ENCODE data around the gene SORCS2. TPM values are rescaled to one million over a fixed set of nuclear protein-coding genes. Genes with fewer than 3 reads are reported as not detected.

Gene SORCS2
- polyA plus RNA-seq, 1 donor, result 8.5 TPM

DNA sequence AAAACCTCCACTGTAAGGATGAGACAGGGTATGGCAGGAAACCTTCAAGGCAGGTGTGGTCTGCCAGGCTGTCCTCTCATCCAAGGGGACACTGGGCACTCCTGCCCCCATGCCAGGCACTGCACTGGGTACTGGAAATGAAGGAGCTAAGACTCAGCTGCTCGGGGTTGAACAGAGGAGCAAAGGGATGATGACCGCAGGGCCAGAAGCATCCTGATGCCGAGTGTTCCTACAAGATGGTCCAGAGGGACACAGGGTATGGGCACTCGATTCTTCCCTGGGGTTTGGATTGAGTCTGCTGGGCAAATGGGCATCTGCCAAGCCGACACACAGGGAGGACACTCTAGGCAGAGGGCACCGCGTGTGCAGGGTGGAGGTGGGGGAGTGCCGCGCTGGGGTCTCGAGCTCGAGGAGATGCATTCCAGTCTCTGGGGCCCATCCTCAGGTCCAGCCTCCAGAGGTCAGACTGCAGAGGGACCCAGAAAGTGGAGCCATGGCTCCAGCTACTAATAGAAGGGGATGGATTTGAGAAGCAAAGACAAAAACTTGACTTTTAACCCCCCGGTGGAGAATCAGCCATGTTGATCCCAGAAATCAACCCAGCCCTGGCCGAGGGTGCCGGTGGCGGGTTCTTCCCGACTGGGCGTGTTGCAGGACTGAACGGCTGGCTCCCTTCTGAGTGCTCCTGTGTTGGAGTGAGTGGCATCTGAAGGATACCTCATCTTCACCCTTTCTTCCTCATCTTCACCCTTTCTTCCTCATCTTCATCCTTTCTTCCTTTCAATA lies 500.3 kb downstream of the SORCS2 start:
- DNase-seq, result no peak

DNA sequence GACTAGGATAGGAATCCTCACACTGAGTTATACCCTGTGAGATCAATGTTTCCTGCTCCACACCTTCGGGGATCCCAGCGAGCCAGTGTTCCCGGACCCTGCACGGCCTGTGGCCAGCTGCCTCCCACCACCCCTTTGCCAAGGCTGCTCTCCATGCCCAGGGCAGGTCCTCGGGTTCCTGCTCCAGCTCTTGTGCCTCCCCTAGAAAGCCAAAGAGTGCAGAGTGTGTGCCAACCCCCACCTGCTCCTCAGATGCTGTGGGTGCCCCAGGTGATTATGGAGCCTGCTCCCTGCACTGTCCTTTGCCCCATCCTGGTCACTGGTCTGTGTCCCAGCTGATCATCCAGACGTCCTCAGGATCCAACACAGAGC lies 500.9 kb downstream of the SORCS2 start:
- DNase-seq, result no peak

DNA sequence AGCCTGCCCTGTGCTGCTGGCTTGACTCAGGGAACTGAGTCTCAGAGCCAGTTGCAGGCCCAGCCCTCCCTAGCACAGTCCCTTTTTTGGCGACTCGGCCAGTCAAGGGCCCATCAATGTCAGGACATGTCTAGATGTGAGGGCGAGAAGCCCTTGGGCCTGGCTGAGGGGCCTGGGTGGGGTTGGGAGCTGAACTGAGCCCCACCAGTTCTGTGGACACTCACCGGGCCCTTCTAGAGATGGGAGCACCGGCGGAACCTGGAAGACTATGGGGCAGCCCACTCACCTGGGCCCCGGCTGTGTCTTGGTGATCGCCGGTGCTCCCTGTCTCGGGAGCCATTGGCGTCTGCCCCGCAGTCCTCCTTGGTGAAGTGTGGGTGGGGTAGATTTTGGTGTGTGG lies 501.4 kb downstream of the SORCS2 start:
- DNase-seq, result no peak

DNA sequence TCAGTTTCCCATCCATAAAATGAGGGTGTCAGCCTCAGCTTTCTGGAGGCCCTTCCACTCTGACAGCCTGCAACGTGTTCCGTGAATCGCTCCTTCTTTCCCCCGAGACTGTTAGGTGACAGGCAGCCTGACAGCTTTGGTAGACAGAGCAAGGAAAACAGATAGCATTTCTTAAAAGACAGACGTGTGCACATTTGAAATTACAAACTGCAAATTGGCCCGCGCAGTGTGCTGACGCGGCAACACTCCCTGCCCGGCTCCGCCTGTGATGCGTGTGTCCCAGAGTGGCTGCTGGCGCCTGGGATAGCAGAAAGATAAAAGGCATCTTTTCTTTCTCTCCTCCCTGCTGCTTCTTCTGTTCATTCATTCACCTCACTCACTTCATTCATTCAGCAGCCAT lies 502.0 kb downstream of the SORCS2 start:
- DNase-seq, result no peak

DNA sequence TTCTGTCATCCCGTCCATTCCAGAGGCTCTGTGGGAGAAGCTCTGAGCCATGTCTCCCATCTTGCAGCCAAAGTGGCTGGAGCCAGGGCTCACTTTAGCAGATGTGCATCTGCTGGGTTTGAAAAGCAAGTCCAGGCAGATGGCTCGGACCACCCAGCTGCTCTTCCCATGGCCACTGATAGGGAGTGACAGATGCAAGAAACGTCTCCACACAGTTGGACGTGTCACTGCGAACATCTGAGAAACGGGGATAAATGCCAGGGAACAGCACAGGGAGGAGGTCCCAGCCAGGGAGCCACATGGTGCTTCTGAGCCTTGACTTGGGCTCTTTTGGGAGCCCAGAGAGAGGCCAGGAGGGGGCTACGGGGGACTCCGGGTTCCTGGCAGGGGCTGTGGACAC lies 505.0 kb downstream of the SORCS2 start:
- no peak for DNase-seq

DNA sequence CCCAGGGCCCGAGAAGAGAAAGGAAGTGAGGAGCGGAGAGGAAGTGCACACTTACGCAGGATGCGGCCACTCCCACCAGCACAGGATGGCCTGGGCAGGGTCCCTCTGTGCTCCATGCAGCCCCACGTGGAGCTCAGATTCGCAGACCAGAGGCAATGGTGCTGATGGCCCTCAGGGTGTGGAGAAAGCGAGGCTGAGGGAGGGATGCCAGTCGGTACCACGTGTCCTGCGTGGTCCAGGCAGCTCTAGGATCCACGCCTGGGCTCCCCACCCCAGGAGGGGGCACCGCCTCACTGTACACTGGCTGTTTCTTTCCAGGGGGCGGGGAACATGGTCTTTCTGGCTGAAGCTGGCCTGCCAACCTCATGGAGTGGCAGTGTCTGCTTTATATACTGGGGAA lies 505.5 kb downstream of the SORCS2 start:
- no peak for DNase-seq

DNA sequence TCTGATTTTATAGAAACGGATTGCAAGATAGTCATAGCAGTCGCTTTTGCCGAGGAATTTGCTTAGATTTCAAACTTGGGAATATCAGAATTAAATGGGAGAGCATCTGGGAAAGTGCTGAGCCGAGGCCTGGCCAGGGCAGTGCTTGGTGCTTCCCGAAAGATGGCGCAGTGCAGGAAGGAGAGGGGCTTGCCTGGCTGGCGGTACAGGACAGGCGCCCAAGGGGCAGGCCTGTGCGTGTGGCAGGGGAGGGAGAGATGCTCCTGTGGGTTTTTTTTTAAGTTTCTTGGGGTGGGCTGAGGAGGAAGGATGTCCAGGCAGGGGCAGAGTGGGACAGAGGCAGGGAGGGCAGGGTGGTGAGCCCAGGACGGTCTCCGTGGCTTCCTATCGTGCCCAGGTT lies 506.2 kb downstream of the SORCS2 start:
- DNase-seq, result no peak

DNA sequence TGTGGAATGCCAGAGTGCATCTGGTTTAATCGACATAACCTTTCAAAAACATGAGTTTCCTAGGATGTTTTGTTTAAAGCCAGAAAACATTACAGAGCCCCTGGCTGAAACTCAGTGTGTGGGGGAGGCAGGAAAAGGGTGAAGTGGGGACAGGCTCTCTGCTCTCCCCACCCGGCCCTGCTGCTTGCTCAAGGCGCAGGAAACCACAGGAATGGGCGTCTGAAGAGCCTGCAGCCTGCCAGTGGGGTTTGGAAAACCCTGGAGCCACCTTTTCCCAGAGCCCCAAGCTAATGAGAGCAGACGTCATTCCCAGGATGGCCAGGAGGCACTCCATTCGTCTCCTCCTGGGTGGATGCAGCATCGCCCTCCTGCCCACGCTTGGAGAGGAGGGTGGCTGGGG lies 506.7 kb downstream of the SORCS2 start:
- DNase-seq, result no peak

DNA sequence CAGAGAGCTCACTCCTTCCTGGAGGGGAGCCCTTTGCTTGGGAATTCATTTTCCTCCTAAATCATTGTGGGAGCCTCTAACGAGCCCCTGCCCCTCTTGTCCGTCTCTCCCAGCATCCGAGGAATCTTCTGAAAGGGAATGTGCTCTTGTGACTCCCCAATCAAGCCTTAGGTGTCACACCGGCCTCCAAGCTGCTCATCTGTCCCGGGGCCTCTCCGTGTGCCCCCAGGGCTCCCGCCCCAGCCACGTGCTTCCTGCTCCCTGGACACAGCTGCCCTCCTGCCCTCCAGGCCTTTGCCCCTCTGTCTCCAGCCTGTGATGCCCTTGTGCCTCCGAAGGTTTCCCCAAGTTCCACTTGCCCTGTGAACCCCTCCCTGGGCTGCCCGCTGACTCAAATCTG lies 507.5 kb downstream of the SORCS2 start:
- no peak for DNase-seq

DNA sequence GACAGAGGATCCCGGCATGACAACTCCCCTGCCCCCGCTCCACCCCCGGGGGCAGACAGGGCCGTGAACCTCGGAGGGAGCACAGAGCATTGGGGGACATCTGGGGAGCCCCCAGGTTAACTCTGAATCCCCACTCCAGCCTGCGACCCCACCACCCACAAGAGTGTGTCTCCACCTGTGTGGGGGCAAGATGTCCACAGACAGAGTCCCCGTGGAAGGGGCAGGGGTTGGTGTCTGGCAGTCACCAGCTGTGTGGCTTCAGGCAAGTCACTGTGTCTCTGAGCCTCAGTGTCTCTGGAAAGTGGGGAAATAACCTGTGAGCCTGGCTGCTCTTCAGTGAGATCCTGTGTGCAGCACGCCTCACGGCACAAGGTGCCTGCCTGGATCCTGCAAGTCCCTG lies 508.3 kb downstream of the SORCS2 start:
- DNase-seq, result no peak

DNA sequence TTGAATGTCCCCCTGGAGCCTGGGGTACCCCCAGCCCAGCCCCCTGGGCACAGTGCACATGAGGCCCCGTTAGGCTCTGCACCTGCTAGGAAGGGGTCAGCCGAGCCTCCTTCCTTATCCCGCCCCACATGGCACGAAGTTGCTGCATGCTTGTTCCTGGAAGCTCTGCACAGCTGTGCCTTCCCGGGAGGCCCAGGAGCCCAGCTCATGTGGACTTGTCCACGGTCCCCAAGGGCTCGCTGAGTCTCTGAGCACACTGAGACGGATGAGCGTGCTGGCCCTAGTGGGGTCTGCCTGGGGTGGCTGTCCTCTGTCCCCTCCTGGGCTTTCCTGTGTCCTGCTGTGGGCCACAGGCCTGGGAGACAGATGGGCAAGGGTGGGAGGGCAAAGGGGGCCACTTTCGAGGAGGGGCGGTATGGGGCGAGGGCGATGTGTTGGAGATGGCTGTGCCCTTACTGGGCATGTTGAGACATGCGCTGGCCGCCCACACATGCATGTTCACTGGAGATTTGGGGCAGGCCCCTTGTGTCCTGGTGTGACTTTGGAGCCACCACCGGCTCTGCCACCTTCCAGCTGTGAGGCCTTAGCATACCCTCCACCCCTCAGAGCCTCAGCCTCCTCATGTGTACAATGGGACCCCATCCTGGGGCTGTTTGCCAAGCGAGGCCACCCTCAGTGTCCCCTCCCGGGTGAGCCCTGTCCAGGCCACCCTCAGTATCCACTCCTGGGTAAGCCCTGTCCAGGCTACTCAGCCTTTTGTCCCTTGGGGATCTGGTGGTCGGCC lies 509.7 kb downstream of the SORCS2 start:
- DNase-seq, result no peak

DNA sequence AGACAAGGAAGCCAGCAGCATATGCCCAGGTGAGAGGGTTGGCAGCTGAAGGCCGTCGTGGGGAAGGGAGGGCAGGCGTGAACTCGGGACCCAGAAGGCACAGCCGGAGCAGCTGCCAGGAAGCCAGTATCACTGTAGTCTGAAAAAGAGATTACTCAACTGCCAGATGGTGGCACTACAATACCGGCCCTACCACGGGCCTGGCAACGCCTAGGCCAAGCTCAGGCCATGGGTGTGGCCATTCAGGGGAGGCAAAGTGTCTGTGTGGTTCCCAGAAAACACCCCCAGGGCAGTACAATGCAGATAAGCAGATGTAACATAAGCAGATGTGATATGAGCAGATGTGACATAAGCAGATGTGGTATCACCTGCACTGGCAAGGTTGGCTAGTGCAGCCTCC lies 511.4 kb downstream of the SORCS2 start:
- no peak for DNase-seq

DNA sequence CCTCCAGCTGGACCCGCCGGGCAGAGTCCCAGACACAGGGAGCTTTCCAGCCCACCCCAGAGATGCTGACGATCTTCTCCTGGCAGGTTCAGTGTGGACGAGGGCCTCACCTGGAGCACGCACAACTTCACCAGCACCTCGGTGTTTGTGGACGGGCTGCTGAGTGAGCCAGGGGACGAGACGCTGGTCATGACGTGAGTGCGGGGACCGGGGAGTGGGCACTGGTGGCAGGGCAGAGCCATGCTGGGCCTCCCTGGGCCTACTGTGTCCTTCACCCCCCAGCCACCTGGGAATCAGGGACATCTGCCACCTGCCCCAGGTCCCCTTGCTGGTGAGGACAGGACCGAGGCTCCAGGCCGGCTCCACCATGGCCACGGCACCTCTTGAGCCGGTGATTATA lies 511.8 kb downstream of the SORCS2 start:
- DNase-seq, result no peak

DNA sequence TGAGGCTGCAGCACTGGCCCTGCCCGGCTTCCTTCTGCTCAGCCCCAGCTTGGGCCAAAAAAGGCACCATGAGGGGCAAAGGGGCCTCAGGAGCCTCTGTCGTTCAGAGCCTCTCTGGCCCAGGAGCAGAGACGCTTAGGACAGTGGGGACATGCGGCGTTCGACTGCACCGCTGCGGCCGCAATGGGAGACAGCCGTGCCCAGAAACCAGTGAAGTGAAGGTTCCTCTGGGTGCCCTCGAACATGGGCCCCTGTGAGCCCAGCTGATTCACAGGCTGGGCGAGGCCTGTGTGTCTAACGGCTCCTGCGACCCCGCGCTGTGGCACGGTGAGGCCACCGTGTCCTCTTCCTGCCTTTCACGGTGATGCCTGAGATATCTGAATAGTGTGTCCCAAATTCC lies 512.3 kb downstream of the SORCS2 start:
- no peak for DNase-seq

DNA sequence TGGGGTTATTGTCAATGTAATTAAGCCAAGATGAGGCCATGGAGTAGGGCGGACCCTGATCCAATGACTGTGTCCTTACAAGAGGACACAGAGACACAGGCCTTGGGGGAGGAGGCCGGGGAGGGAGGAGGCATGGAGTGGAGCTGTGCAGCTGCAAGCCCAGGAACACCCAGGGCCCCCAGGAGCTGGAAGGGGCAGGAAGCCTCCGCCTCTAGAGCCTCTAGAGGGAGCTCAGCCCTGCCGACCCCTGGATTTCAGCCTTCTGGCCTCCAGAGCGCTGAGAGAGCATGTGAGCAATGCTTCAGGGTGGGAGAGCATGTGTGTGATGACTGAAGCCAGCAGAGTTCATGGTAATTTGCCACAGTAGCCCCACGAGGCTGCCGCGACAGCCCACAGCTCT lies 512.7 kb downstream of the SORCS2 start:
- DNase-seq, result no peak

DNA sequence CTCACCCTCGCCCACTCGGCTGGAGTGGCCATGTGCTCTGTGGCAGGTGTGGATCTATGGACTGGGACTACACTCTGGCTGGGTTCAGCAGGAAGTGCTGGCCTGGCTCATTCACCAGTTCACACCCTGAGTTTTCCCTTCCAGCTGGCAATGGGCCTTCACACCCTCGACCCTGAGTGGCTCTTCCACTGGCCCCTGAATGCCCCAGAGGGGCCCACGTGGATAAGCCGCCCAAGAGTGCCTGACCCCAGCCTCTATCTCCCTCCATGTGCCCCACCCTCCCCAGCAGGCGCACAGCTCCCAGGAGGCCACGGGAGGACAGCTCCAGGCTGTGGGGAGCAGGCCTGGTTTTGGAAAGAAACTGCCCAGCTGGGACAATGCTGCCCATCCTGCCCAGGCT lies 513.3 kb downstream of the SORCS2 start:
- no peak for DNase-seq

DNA sequence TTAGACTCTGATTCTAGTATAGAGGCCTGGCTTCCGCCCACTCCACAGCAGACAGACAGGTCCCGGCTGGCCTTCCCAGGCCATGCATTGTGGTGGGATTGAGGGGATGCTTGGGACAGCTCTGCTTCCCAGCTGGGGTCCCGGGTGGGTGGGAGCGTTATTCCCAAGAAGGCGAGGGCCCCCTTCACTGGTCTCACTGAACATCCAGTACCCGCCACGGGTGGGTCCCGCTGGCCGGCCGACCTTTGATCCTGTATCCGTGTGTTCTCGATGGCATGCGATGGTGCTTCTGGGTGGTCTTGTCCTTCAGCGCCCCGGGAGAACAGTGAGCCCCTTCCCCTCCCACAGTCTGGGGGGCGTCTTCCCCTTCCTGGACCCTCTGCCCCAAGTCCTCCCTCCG lies 515.9 kb downstream of the SORCS2 start:
- no peak for DNase-seq

DNA sequence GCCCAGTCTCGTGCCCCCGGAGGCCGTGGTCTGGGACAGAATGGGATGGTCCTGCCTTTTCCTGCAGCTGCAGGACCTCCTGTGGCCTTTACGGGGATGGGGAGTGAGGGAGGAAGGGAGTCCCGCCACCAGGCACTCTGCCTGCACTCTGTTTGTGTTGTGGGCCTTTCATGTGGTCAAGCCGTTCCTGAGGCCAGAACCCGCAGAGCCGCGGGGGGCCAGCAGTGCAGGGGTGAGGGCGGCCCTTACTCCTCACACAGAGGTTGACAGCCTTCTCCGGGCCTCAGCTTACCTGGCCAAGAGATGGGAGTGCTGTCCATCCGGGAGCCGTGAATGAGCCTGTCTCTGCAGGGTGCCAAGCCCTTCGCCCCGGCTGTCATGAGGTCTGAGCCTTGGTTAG lies 516.6 kb downstream of the SORCS2 start:
- no peak for DNase-seq

DNA sequence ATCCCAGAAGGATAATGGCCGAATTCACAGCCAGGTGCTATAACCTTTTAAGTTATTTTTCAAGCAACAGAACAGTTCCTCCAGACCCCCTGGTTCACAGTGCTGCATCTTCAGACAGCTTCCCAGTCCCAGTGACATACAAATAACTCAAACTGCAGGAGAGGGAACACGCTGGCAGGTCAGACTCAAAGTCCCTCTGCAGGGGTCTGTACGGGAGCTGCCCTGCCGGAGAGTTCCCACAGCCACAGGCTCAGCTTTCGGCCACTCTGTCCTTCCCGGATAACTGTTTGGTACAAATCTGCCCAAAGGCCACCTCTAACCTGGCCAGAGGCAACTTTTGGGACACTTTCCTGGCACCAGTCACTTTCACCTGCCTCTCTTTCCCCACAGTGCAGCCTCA lies 517.1 kb downstream of the SORCS2 start:
- DNase-seq, result no peak

DNA sequence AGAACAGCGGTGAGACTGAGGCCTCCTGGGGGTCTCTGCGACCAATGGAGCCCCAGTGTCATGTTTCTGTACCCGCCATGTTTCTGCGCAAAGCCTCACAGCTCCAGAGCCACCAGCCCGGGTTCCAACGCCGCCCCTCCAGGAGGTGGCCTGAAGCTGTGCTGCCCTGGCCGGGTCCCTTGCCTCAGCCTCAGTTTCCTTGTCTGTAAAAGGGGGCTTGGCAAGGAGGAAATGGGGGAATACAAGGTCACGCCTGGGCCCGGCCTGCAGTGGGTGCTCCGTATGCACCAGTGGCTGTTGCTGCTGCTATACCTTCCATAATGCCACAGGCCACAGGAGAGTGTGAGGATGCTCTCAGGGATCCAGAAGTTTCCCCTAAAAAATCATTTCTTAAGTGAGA lies 517.8 kb downstream of the SORCS2 start:
- DNase-seq, result no peak

DNA sequence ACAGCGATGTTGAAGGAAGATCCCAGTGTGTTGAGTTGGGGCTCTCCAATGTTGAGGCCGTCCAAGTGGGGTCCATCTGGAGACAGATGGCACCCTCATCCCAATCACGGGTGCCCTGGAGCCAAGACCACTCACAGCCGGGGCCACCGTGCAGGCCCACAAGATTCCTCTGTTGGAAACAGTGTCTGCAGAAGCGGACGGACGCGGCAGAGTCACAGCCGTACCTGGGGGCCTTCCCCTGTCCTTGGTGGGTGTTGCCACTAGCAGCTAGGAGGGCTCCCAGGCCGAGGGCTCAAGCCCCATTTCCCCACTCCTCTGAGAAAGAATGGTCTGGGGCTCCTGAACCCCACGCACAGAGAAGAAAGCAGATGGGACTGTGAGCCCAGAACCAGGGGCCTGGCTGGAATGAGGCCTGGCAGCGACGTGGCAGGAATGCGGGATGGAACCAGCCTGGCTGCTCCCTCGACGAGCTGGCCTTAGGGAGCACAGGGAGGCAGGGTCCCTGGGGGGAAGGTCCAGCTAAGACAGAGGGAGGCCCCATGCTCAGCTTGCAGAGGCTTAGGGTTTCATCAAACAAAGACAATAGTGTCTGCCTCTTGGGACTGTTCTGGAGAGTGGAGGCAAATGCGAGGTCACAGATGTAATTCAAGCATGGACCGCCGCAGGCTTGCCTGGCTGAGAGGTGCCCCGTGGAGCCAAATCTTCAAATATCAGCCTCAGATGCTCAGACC lies 518.4 kb downstream of the SORCS2 start:
- no peak for DNase-seq

DNA sequence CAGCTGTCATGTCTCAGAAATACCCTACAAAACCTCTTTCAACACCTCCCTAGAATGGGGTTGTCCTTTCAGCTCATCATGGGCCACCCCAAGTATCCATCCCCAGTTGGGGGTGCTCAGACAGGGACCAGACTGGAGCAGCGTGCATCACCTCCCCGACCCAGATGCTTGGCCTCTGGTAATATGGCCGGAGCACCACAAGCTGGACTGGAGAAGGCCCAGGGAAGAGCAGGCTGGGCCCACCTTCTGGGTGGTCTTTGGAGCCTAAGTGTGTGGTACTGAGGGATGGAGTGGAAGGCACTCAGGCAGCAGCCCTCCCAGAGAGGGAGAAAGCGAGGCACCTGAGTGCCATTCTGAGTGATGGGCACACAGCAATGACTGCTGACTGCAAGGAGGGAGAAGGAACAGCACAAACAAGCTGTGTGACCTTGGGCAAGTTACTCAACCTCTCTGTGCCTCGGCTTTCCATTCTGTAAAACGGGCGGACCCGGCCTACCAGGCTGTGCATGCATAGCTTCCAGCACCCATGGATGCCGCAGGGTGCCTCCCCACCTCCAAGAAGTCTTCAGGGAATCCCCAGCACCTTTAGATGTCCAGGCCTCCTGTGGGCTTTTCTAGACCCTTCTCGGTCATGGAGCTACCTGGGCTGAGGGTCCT lies 519.1 kb downstream of the SORCS2 start:
- DNase-seq, result no peak
